HG03342 (cell line): Measurements from ENCODE around the gene MTR.
"Not testable (repeated sequence)": the region's sequence is repeated elsewhere in the genome, so short reads cannot be mapped to it uniquely, and the experiment has no call there.

Source experiments
- ATAC-seq: cut with Tn5 transposase; IDR thresholded peaks from one replicate; pipeline ENCODE4 v1.9.1; 2021; ENCODE audit warnings: mild to moderate bottlenecking, moderate library complexity; ENCODE audit not compliant: unreplicated experiment

Gene MTR

GRCh38 chr1:236830116-236830515 is 35.0 kb downstream of the MTR start:
- no peak for ATAC-seq

- ATAC-seq: no peak
These were observed 35.5 kb downstream of the MTR start for GRCh38 chr1:236830560-236830959.

- ATAC-seq: no peak
These were observed 38.5 kb downstream of the MTR start for GRCh38 chr1:236833575-236833974.

GRCh38 chr1:236834876-236835275 is 39.8 kb downstream of the MTR start:
- ATAC-seq: no peak

- no peak for ATAC-seq
These were observed 40.4 kb downstream of the MTR start for GRCh38 chr1:236835491-236835890.

- ATAC-seq: no peak
These were observed 41.1 kb downstream of the MTR start for GRCh38 chr1:236836157-236836556.

- no peak for ATAC-seq
These were observed 42.0 kb downstream of the MTR start for GRCh38 chr1:236837115-236837514.

- no peak for ATAC-seq
These were observed 42.8 kb downstream of the MTR start for GRCh38 chr1:236837897-236838296.

GRCh38 chr1:236841341-236841740 is 46.2 kb downstream of the MTR start:
- no peak for ATAC-seq

- ATAC-seq: no peak
These were observed 49.6 kb downstream of the MTR start for GRCh38 chr1:236844499-236845271.

GRCh38 chr1:236845830-236846229 is 50.7 kb downstream of the MTR start:
- no peak for ATAC-seq

- ATAC-seq: no peak
These were observed 53.3 kb downstream of the MTR start for GRCh38 chr1:236848274-236848923.

- no peak for ATAC-seq
These were observed 55.2 kb downstream of the MTR start for GRCh38 chr1:236850077-236850979.

GRCh38 chr1:236851871-236852270 is 56.8 kb downstream of the MTR start:
- no peak for ATAC-seq

GRCh38 chr1:236853921-236854604 is 59.0 kb downstream of the MTR start:
- ATAC-seq: no peak

- no peak for ATAC-seq
These were observed 59.5 kb downstream of the MTR start for GRCh38 chr1:236854605-236854983.

- not testable (repeated sequence) for ATAC-seq
These were observed 61.6 kb downstream of the MTR start for GRCh38 chr1:236856649-236857048.

- ATAC-seq: no peak
These were observed 63.1 kb downstream of the MTR start for GRCh38 chr1:236858165-236858564.

- no peak for ATAC-seq
These were observed 65.0 kb downstream of the MTR start for GRCh38 chr1:236860101-236860500.

- ATAC-seq: no peak
These were observed 65.6 kb downstream of the MTR start for GRCh38 chr1:236860674-236861073.
